Measurements from ENCODE around the gene RNF121.

DNA sequence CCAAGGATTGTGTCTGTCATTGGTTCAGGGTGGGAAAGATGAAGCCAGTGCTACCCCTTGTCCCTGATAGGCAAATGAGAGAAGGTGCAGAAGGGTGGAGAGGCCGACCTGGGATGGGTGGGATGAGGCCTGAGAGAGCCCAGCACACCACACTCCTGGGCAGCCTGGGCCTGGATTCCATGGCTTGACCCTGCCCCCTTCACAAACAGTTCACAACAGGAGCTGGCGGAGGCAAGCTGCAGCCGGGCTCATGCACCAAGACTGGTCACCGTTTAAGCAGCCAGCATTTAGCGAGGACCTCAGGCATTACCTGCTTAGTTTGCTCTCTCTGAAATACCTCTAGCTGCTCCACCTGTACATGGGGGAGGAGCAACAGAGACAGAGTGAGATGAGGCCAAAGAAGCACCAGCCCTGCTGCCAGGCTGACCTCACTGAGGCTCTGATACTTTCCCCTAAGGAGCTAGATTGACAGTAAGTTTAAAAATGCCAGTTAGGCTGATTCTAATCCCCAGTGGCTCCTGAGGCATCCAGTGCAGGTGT lies 83.3 kb downstream of the RNF121 start:
- TF ChIP-seq EZH2phosphoT487 (IDR thresholded peaks at IDR 0.05; ENCODE audit: borderline replicate concordance, low read length) = no peak
- TF ChIP-seq, protein P1, sequence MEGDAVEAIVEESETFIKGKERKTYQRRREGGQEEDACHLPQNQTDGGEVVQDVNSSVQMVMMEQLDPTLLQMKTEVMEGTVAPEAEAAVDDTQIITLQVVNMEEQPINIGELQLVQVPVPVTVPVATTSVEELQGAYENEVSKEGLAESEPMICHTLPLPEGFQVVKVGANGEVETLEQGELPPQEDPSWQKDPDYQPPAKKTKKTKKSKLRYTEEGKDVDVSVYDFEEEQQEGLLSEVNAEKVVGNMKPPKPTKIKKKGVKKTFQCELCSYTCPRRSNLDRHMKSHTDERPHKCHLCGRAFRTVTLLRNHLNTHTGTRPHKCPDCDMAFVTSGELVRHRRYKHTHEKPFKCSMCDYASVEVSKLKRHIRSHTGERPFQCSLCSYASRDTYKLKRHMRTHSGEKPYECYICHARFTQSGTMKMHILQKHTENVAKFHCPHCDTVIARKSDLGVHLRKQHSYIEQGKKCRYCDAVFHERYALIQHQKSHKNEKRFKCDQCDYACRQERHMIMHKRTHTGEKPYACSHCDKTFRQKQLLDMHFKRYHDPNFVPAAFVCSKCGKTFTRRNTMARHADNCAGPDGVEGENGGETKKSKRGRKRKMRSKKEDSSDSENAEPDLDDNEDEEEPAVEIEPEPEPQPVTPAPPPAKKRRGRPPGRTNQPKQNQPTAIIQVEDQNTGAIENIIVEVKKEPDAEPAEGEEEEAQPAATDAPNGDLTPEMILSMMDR (IDR thresholded peaks at IDR 0.05; ENCODE audit: low read depth, low read length, poor library complexity, severe bottlenecking) = no peak

Data from DOHH2 (cell line).